ENCODE data around the gene KCNN2. TPM values are rescaled to one million over a fixed set of nuclear protein-coding genes. Genes with fewer than 3 reads are reported as not detected.

Gene KCNN2
- total and polyA plus RNA-seq, 10 of the 15 experiments (the other 5 are each of a cell fraction or from before 2014, with no cell fraction given) = 0.21 to 3.6 (median 0.79) TPM

- TF ChIP-seq PBX3 (IDR thresholded peaks at IDR 0.05; ENCODE audit: insufficient replicate concordance, low read depth, low read length) (no peak), USF2 (IDR thresholded peaks at IDR 0.05; ENCODE audit: borderline replicate concordance, low read depth, low read length) (no peak), SMC3 (IDR thresholded peaks at IDR 0.05; ENCODE audit: borderline replicate concordance, low read length) (no peak), TCF3 (IDR thresholded peaks at IDR 0.05; ENCODE audit: borderline replicate concordance, insufficient read depth, low read depth, low read length) (no peak)
Measured at GRCh38 chr5:114332925-114333324, 28.9 kb upstream of the KCNN2 start (continued).

GRCh38 chr5:114335391-114335790, 26.5 kb upstream of the KCNN2 start:
- Histone ChIP-seq H3K4me2 (ENCODE audit: control insufficient read depth, insufficient read depth) (no peak overlapping the region), H3K27me3 (replicated peaks in 1 of 2; ENCODE audit: control insufficient read depth in 2 of 2, insufficient read depth in 2 of 2, low read length in 1 of 2) (no peaks in the 10 kb centered on the region), H3K9ac (ENCODE audit: control insufficient read depth, insufficient read depth, low read length) (no peak overlapping the region), H4K20me1 (ENCODE audit: control insufficient read depth, insufficient read depth) (no peaks in the 10 kb centered on the region), H3K27ac (ENCODE audit: control insufficient read depth, insufficient read depth) (no peak overlapping the region), H2AFZ (ENCODE audit: control insufficient read depth, low read depth, low read length) (no peak overlapping the region), H3K4me3 (no peak overlapping the region), H3K9me3 (replicated peaks; ENCODE audit: control insufficient read depth, insufficient read depth, low read length) (no peaks in the 10 kb centered on the region), H3K79me2 (ENCODE audit: control insufficient read depth, insufficient read depth, low read length) (no peaks in the 10 kb centered on the region), H3K4me1 (ENCODE audit: control insufficient read depth, insufficient read depth, low read length) (no peaks in the 10 kb centered on the region), H3K36me3 (ENCODE audit: control insufficient read depth in 2 of 2, insufficient read depth in 2 of 2, low read length in 1 of 2) (no peaks in the 10 kb centered on the region)
- DNase-seq (ENCODE audit: low read depth, low spot score) (no peak), ATAC-seq (no peak), FAIRE-seq (no peak)
- 0% methylated on average over 1 of the region's 1 CpG for WGBS (ENCODE audit: insufficient coverage, insufficient replicate concordance, low lambda C conversion rate, missing lambda C conversion rate)
- RAD21 ChIA-PET (ENCODE audit: unreplicated experiment) = no interaction called here
- CTCF ChIA-PET = interaction anchor here (1.0 to 1.7 kb wide), 2 partner anchors 11 to 19 kb away, joined by 3 read pairs; no protein-coding TSS in a partner anchor
- in situ Hi-C loops (cut with MboI) = no loop called here
- POLR2A ChIA-PET = no interaction called here
- no TSS peak for BruUV-seq (replicated peaks)
- SMC1A ChIA-PET (ENCODE audit: uncharacterized antibody, unreplicated experiment) = interaction anchor here (0.9 to 1.5 kb wide), 3 partner anchors 10 to 117 kb away, joined by 3 to 6 read pairs (median 5); no protein-coding TSS in a partner anchor
- TF ChIP-seq ZNF384 (IDR thresholded peaks at IDR 0.05; ENCODE audit: borderline replicate concordance, low read depth, low read length) = no peak
- TF ChIP-seq BCL3 (IDR thresholded peaks at IDR 0.05; ENCODE audit: borderline replicate concordance, insufficient read depth, low read depth, low read length, poor library complexity, severe bottlenecking) = no peak
- TF ChIP-seq CEBPB (IDR thresholded peaks at IDR 0.05; ENCODE audit: borderline replicate concordance in 1 of 2, low read depth in 2 of 2, low read length in 2 of 2) = no peak
- no peak for TF ChIP-seq CBX5 (IDR thresholded peaks at IDR 0.05; ENCODE audit: low read depth)
- TF ChIP-seq MXI1 (IDR thresholded peaks at IDR 0.05; ENCODE audit: low read depth, low read length) = no peak
- TF ChIP-seq IKZF2 (IDR thresholded peaks at IDR 0.05) = no peak
- TF ChIP-seq E2F4 (IDR thresholded peaks at IDR 0.05; ENCODE audit: low read depth, low read length) = no peak
- no peak for TF ChIP-seq EP300 (IDR thresholded peaks at IDR 0.05; ENCODE audit: borderline replicate concordance in 1 of 2, control insufficient read depth in 1 of 2, low read depth in 2 of 2, low read length in 2 of 2)
- intact Hi-C loops (cut with micrococcal nuclease; ENCODE audit: unreplicated experiment) = no loop called here
